ENCODE measurements around the gene RPS29. TPM values are rescaled to one million over a fixed set of nuclear protein-coding genes. Genes with fewer than 3 reads are reported as not detected.

RPS29 gene
- polyA plus RNA-seq, 1 donor from 2014 or later, result 6,695 TPM

DNA sequence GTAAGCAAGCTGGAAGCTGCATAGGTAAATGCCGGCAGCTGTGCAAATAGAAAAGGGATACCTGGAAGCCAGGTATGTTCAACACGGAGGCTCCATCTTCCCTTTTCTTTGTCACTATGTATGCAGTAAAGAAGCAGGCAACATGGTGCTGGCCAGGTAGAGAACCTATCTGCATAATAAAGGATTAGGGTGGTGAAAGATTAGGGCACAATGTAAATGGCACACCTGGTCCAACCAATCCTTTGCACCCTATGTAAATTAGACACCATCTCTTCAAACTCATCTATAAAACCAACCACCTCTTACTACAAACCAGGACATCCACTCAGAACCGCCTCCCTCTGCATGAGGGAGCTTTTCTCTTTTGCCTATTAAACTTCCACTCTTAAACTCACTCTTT, 32.3 kb downstream of the RPS29 start:
- no peaks in the 10 kb centered on the region for H3K9me2 ChIP-seq (ENCODE audit: insufficient read depth, low read length)
- no peaks in the 10 kb centered on the region for H3K36me3 ChIP-seq (ENCODE audit: insufficient read depth, low read length)
- H3F3A ChIP-seq (ENCODE audit: insufficient read depth, low read length, poor library complexity, severe bottlenecking), result no peaks in the 10 kb centered on the region
- no peak overlapping the region for H3K4me2 ChIP-seq (ENCODE audit: low read length)
- TF ChIP-seq MXI1 (conservative IDR thresholded peaks at IDR 0.05; ENCODE audit: poor library complexity, severe bottlenecking) (no peak), POLR2AphosphoS5 (IDR thresholded peaks at IDR 0.05) (no peak), SMC3 (conservative IDR thresholded peaks at IDR 0.05; ENCODE audit: poor library complexity) (no peak), TAF1 (IDR thresholded peaks at IDR 0.05; ENCODE audit: low read depth) (no peak)
- TF ChIP-seq, protein P1, sequence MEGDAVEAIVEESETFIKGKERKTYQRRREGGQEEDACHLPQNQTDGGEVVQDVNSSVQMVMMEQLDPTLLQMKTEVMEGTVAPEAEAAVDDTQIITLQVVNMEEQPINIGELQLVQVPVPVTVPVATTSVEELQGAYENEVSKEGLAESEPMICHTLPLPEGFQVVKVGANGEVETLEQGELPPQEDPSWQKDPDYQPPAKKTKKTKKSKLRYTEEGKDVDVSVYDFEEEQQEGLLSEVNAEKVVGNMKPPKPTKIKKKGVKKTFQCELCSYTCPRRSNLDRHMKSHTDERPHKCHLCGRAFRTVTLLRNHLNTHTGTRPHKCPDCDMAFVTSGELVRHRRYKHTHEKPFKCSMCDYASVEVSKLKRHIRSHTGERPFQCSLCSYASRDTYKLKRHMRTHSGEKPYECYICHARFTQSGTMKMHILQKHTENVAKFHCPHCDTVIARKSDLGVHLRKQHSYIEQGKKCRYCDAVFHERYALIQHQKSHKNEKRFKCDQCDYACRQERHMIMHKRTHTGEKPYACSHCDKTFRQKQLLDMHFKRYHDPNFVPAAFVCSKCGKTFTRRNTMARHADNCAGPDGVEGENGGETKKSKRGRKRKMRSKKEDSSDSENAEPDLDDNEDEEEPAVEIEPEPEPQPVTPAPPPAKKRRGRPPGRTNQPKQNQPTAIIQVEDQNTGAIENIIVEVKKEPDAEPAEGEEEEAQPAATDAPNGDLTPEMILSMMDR (IDR thresholded peaks at IDR 0.05; ENCODE audit: poor library complexity, severe bottlenecking), result no peak
- H3K79me2 ChIP-seq (replicated peaks; ENCODE audit: insufficient read depth, low read length), result no peaks in the 10 kb centered on the region
- H3K27me3 ChIP-seq (ENCODE audit: insufficient read depth, low read depth, low read length), result no peaks in the 10 kb centered on the region
- no peaks in the 10 kb centered on the region for H3K9me3 ChIP-seq (ENCODE audit: low read length)
- no peak overlapping the region for H3K27ac ChIP-seq (ENCODE audit: low read length)
- H2AFZ ChIP-seq (ENCODE audit: low read depth, low read length), result no peak overlapping the region
- H3K4me3 ChIP-seq (ENCODE audit: low read length), result no peak overlapping the region
- H3K9ac ChIP-seq (ENCODE audit: low read length), result no peak overlapping the region
- no peaks in the 10 kb centered on the region for H4K20me1 ChIP-seq (ENCODE audit: insufficient read depth)

DNA sequence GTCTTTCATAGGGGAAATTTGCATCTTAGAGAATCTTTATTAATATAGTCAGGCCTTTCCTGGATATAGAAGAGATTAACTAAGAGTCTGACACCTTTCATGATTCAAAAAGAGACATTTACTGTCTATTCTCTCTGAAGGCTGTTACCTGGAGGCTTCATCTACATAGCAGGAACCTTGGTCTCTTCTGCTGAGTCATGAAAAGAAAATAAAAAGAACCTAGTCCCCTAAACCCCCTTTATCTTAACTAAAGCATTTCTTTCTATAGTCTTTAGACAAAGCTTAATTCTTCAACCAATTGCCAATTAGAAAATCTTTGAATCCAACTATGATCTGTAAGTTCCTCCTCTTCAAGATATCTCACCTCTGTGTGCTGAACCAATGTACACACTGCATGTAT, 33.1 kb downstream of the RPS29 start:
- Histone ChIP-seq H3K9ac (ENCODE audit: low read length) (no peak overlapping the region), H3K36me3 (ENCODE audit: insufficient read depth, low read length) (no peaks in the 10 kb centered on the region), H3K4me2 (ENCODE audit: low read length) (no peak overlapping the region), H4K20me1 (ENCODE audit: insufficient read depth) (no peaks in the 10 kb centered on the region), H3K27ac (ENCODE audit: low read length) (no peak overlapping the region), H3K4me3 (ENCODE audit: low read length) (no peak overlapping the region), H3K9me2 (ENCODE audit: insufficient read depth, low read length) (no peaks in the 10 kb centered on the region), H2AFZ (ENCODE audit: low read depth, low read length) (no peak overlapping the region), H3K9me3 (ENCODE audit: low read length) (no peaks in the 10 kb centered on the region), H3K79me2 (replicated peaks; ENCODE audit: insufficient read depth, low read length) (no peaks in the 10 kb centered on the region), H3F3A (ENCODE audit: insufficient read depth, low read length, poor library complexity, severe bottlenecking) (no peaks in the 10 kb centered on the region), H3K27me3 (ENCODE audit: insufficient read depth, low read depth, low read length) (no peaks in the 10 kb centered on the region)
- TF ChIP-seq SMC3 (conservative IDR thresholded peaks at IDR 0.05; ENCODE audit: poor library complexity) (no peak), TAF1 (IDR thresholded peaks at IDR 0.05; ENCODE audit: low read depth) (no peak), EZH2 (IDR thresholded peaks at IDR 0.05; ENCODE audit: borderline replicate concordance, insufficient read depth, low read length, poor library complexity, severe bottlenecking) (no peak), POLR2AphosphoS5 (IDR thresholded peaks at IDR 0.05) (no peak), RAD21 (conservative IDR thresholded peaks at IDR 0.05) (no peak), MXI1 (conservative IDR thresholded peaks at IDR 0.05; ENCODE audit: poor library complexity, severe bottlenecking) (no peak), EP300 (conservative IDR thresholded peaks at IDR 0.05; ENCODE audit: poor library complexity, severe bottlenecking) (no peak)
- TF ChIP-seq, protein P2, sequence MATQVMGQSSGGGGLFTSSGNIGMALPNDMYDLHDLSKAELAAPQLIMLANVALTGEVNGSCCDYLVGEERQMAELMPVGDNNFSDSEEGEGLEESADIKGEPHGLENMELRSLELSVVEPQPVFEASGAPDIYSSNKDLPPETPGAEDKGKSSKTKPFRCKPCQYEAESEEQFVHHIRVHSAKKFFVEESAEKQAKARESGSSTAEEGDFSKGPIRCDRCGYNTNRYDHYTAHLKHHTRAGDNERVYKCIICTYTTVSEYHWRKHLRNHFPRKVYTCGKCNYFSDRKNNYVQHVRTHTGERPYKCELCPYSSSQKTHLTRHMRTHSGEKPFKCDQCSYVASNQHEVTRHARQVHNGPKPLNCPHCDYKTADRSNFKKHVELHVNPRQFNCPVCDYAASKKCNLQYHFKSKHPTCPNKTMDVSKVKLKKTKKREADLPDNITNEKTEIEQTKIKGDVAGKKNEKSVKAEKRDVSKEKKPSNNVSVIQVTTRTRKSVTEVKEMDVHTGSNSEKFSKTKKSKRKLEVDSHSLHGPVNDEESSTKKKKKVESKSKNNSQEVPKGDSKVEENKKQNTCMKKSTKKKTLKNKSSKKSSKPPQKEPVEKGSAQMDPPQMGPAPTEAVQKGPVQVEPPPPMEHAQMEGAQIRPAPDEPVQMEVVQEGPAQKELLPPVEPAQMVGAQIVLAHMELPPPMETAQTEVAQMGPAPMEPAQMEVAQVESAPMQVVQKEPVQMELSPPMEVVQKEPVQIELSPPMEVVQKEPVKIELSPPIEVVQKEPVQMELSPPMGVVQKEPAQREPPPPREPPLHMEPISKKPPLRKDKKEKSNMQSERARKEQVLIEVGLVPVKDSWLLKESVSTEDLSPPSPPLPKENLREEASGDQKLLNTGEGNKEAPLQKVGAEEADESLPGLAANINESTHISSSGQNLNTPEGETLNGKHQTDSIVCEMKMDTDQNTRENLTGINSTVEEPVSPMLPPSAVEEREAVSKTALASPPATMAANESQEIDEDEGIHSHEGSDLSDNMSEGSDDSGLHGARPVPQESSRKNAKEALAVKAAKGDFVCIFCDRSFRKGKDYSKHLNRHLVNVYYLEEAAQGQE (IDR thresholded peaks at IDR 0.05; ENCODE audit: borderline replicate concordance), result no peak
- TF ChIP-seq, protein P1 (IDR thresholded peaks at IDR 0.05; ENCODE audit: poor library complexity, severe bottlenecking), result no peak
